ENCODE measurements around the gene MGMT. TPM values are rescaled to one million over a fixed set of nuclear protein-coding genes. Genes with fewer than 3 reads are reported as not detected.

The MGMT gene
- total and polyA plus RNA-seq, 2 of the 4 experiments (the other 2 are of a cell fraction) = 11.5 to 17.8 TPM

DNA sequence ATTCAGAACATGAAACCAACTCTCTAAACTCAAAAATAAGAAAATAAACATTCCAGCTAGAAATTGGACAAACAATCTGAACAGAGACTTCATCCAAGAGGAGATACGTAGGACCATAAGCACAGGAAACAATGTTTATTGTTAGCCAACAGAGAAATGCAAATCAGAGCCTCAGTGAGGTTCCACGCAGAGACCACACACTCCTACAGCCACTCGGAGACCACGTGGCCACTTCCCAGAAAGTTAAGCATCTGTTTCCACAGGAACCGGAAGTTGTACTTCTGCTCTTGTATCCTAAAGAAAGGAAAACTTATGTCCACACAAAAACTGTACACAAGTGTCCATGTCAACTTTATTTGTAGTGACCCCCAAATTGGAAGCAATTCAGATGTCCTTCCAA, 214.8 kb downstream of the MGMT start:
- POLR2A ChIA-PET (ENCODE audit: unreplicated experiment) = no interaction called here
- BruUV-seq (replicated peaks) = no TSS peak

More for the DNA sequence above, 214.8 kb downstream of the MGMT start:
- no peak for DNase-seq
- no peak overlapping the region for H3K9ac ChIP-seq (ENCODE audit: low read depth, low read length)
- dilution Hi-C loops (cut with HindIII; ENCODE audit: low sequenced_read_pairs, unreplicated experiment) (no loop called here), in situ Hi-C loops (cut with MboI; ENCODE audit: low sequenced_read_pairs) (no loop called here), intact Hi-C loops (cut with micrococcal nuclease) (no loop called here)
- no peaks in the 10 kb centered on the region for H3K27me3 ChIP-seq (ENCODE audit: control insufficient read depth, insufficient read depth, low read length)
- no peak overlapping the region for H3K56ac ChIP-seq (ENCODE audit: extremely low read depth, insufficient read depth, low read length)
- no CpG with 5 or more reads among the region's 5 CpGs for WGBS, 2 experiments (ENCODE audit: extremely low coverage in 2 of 2, insufficient read length in 1 of 2)
- ATAC-seq (ENCODE audit: low read depth) = no peak; the same call in 1 of the 2 replicates
- H3K36me3 ChIP-seq (ENCODE audit: control insufficient read depth, insufficient read depth, low read length) = no peaks in the 10 kb centered on the region
- H2BK5ac ChIP-seq (ENCODE audit: low read depth, low read length, poor library complexity, severe bottlenecking) = no peak overlapping the region
- H3K4me3 ChIP-seq (ENCODE audit: insufficient read depth, low read depth, low read length) = no peak overlapping the region
- no peaks in the 10 kb centered on the region for H3K4me1 ChIP-seq (ENCODE audit: control insufficient read depth, insufficient read depth, low read length)
- H3K18ac ChIP-seq (ENCODE audit: low read depth, low read length) = no peak overlapping the region
- no peaks in the 10 kb centered on the region for H4K20me1 ChIP-seq (ENCODE audit: insufficient read depth, low read length)
- no peak overlapping the region for H2BK120ac ChIP-seq (ENCODE audit: low read depth, low read length)
- H2AFZ ChIP-seq (replicated peaks; ENCODE audit: low read length, poor library complexity) = no peak overlapping the region
- TF ChIP-seq RAD21 (IDR thresholded peaks at IDR 0.05; ENCODE audit: low read length) = no peak
- TF ChIP-seq, protein P1, sequence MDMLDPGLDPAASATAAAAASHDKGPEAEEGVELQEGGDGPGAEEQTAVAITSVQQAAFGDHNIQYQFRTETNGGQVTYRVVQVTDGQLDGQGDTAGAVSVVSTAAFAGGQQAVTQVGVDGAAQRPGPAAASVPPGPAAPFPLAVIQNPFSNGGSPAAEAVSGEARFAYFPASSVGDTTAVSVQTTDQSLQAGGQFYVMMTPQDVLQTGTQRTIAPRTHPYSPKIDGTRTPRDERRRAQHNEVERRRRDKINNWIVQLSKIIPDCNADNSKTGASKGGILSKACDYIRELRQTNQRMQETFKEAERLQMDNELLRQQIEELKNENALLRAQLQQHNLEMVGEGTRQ (IDR thresholded peaks at IDR 0.05; ENCODE audit: low read depth, low read length) = no peak
- TF ChIP-seq NFE2L2 (IDR thresholded peaks at IDR 0.05; ENCODE audit: low read depth, low read length) = no peak
- TF ChIP-seq, protein P2, sequence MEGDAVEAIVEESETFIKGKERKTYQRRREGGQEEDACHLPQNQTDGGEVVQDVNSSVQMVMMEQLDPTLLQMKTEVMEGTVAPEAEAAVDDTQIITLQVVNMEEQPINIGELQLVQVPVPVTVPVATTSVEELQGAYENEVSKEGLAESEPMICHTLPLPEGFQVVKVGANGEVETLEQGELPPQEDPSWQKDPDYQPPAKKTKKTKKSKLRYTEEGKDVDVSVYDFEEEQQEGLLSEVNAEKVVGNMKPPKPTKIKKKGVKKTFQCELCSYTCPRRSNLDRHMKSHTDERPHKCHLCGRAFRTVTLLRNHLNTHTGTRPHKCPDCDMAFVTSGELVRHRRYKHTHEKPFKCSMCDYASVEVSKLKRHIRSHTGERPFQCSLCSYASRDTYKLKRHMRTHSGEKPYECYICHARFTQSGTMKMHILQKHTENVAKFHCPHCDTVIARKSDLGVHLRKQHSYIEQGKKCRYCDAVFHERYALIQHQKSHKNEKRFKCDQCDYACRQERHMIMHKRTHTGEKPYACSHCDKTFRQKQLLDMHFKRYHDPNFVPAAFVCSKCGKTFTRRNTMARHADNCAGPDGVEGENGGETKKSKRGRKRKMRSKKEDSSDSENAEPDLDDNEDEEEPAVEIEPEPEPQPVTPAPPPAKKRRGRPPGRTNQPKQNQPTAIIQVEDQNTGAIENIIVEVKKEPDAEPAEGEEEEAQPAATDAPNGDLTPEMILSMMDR (conservative IDR thresholded peaks at IDR 0.05; ENCODE audit: low read depth, low read length) = no peak
- no peak for TF ChIP-seq BHLHE40 (IDR thresholded peaks at IDR 0.05; ENCODE audit: low read depth, low read length)
- no peak for TF ChIP-seq POLR2A (IDR thresholded peaks at IDR 0.05; ENCODE audit: low read depth, low read length)
- TF ChIP-seq MXI1 (IDR thresholded peaks at IDR 0.05; ENCODE audit: borderline replicate concordance, low read depth, low read length) = no peak
- no peak for TF ChIP-seq FOS (IDR thresholded peaks at IDR 0.05; ENCODE audit: low read depth, low read length)
- TF ChIP-seq, protein P3, sequence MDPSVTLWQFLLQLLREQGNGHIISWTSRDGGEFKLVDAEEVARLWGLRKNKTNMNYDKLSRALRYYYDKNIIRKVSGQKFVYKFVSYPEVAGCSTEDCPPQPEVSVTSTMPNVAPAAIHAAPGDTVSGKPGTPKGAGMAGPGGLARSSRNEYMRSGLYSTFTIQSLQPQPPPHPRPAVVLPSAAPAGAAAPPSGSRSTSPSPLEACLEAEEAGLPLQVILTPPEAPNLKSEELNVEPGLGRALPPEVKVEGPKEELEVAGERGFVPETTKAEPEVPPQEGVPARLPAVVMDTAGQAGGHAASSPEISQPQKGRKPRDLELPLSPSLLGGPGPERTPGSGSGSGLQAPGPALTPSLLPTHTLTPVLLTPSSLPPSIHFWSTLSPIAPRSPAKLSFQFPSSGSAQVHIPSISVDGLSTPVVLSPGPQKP (IDR thresholded peaks at IDR 0.05; ENCODE audit: borderline replicate concordance, low read depth, low read length) = no peak
- no peak for TF ChIP-seq MAZ (IDR thresholded peaks at IDR 0.05; ENCODE audit: borderline replicate concordance, low read depth, low read length)
- TF ChIP-seq RCOR1 (IDR thresholded peaks at IDR 0.05; ENCODE audit: insufficient replicate concordance, low read length) = no peak
- no peak for TF ChIP-seq MAFK (IDR thresholded peaks at IDR 0.05; ENCODE audit: low read depth, low read length)
- TF ChIP-seq RFX5 (IDR thresholded peaks at IDR 0.05; ENCODE audit: low read depth, low read length) = no peak
- no peak for TF ChIP-seq SMC3 (IDR thresholded peaks at IDR 0.05; ENCODE audit: low read depth, low read length)
- H4K5ac ChIP-seq (ENCODE audit: low read depth, low read length) = no peak overlapping the region
- no peak overlapping the region for H3K14ac ChIP-seq (replicated peaks; ENCODE audit: low read depth, low read length)
- no peak overlapping the region for H3K23ac ChIP-seq (ENCODE audit: low read depth, low read length)
- no peak overlapping the region for H4K8ac ChIP-seq (ENCODE audit: low read depth in 2 of 2, low read length in 2 of 2)
- no peaks in the 10 kb centered on the region for H3K79me1 ChIP-seq (ENCODE audit: low read depth in 1 of 2, low read length in 2 of 2)
- H3K9me1 ChIP-seq (ENCODE audit: insufficient read depth, low read length) = no peaks in the 10 kb centered on the region
- H2BK15ac ChIP-seq (ENCODE audit: low read depth, low read length) = no peak overlapping the region
- H2BK20ac ChIP-seq (ENCODE audit: low read depth, low read length) = no peak overlapping the region
- no peak overlapping the region for H3K4ac ChIP-seq (ENCODE audit: low read depth, low read length)
- H2AK9ac ChIP-seq (replicated peaks; ENCODE audit: low read depth, low read length, poor library complexity) = no peak overlapping the region
- no peak overlapping the region for H4K91ac ChIP-seq (ENCODE audit: insufficient read depth, low read depth, low read length)
- H2AK5ac ChIP-seq (ENCODE audit: low read depth, low read length) = no peak overlapping the region
- no peak overlapping the region for H3K4me2 ChIP-seq (ENCODE audit: low read depth, low read length)
- CTCF ChIA-PET = no interaction called here
- H3K9me3 ChIP-seq (ENCODE audit: control insufficient read depth, insufficient read depth, low read length) = peaks cover 6% of the 10 kb centered on the region; the same call in 1 of the 2 replicates
- no peak overlapping the region for H3K27ac ChIP-seq (ENCODE audit: insufficient read depth, low read length)

Data from IMR-90 (cell line).